Measurements from ENCODE around the gene PRUNE2.

Gene PRUNE2

DNA sequence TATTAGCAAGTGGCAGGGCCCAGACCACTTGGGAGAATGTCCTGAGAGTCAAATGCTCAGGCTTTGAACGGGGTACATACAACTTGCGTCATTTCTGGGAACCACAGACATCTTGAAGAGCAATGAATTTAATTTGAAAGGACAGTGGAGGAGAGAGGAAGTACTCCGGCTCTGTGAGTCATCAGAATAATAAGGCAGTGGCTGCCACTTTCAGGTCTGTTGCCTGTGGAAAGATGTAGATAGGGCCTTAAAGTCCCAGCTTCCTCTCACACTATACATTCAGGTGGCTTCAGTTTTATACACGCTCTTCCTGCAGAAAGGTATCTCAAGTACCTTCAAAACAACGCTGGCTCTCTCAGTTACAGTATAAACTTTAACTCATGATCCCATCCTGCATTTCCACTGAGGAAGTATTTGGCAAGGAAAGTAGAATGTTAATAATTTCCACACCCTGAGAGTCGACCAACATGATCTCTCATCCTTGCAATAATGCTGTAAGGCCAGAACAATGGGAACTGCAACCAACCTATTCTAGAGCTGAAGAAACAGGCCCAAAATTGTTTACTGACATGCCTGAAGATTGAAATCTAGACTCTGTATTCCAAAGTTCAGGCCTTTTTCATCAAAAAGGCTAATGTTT is 6.8 kb upstream of the PRUNE2 start:
- WGBS (ENCODE audit: insufficient coverage) = 6% methylated on average over 4 of the region's 6 CpGs
- peak; percentile 65 to 87 (median 78) for DNase-seq
- CTCF ChIA-PET = no interaction called here
- Histone ChIP-seq H3K27me3 (replicated peaks in 2 of 5; ENCODE audit: control insufficient read depth in 4 of 5, insufficient read depth in 5 of 5, low read length in 4 of 5) (peaks cover 0 to 23% (median 6%) of the 10 kb centered on the region in 5 experiments), H3K4me3 (ENCODE audit: control insufficient read depth in 1 of 7, extremely low read depth in 1 of 7, insufficient read depth in 4 of 7, low read depth in 2 of 7, low read length in 6 of 7) (no peak overlapping the region), H3K36me3 (ENCODE audit: control insufficient read depth in 4 of 4, insufficient read depth in 4 of 4, low read length in 3 of 4) (no peaks in the 10 kb centered on the region), H3K9me3 (ENCODE audit: control extremely low read depth in 1 of 5, control insufficient read depth in 4 of 5, insufficient read depth in 2 of 5, low read depth in 1 of 5, low read length in 4 of 5) (peaks cover 0 to 3% (median 0%) of the 10 kb centered on the region in 5 experiments), H3K4me1 (ENCODE audit: control extremely low read depth in 1 of 4, control insufficient read depth in 4 of 4, insufficient read depth in 4 of 4, low read length in 3 of 4) (peaks cover 0 to 10% (median 2%) of the 10 kb centered on the region in 4 experiments), H3K27ac (ENCODE audit: insufficient read depth in 1 of 2, low read depth in 1 of 2, low read length in 2 of 2, poor library complexity in 1 of 2, severe bottlenecking in 2 of 2) (no peak overlapping the region)
- POLR2A ChIA-PET = no interaction called here

DNA sequence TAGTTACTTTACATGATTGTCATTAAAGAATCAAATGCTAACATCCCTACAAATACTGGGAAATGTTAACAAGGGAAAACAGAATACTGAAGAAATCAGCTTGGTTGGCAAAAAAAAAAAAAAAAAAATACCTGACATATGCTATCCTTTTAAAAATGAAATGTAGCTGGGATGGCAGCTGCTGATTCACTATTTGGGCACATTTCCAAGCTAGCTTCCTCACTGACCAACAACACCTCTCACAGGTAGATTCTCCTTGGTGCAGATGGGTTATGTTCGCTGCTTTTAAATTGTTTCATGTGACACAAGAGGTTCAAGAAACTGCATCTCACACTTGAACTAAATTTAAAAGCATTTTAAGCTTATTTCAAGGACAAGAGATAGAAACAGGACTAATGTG is 6.1 kb upstream of the PRUNE2 start:
- H3K4me3 ChIP-seq (ENCODE audit: control insufficient read depth in 1 of 7, extremely low read depth in 1 of 7, insufficient read depth in 4 of 7, low read depth in 2 of 7, low read length in 6 of 7) = no peak overlapping the region
- CTCF ChIA-PET = no interaction called here
- H3K9me3 ChIP-seq (ENCODE audit: control extremely low read depth in 1 of 5, control insufficient read depth in 4 of 5, insufficient read depth in 2 of 5, low read depth in 1 of 5, low read length in 4 of 5) = peaks cover 0 to 3% (median 0%) of the 10 kb centered on the region in 5 experiments
- H3K27me3 ChIP-seq (replicated peaks in 2 of 5; ENCODE audit: control insufficient read depth in 4 of 5, insufficient read depth in 5 of 5, low read length in 4 of 5) = peaks cover 2 to 27% (median 9%) of the 10 kb centered on the region in 5 experiments
- no peak overlapping the region for H3K27ac ChIP-seq (ENCODE audit: insufficient read depth in 1 of 2, low read depth in 1 of 2, low read length in 2 of 2, poor library complexity in 1 of 2, severe bottlenecking in 2 of 2)
- no CpG with 5 or more reads among the region's 1 CpG for WGBS (ENCODE audit: insufficient coverage)
- POLR2A ChIA-PET = no interaction called here
- DNase-seq = no peak
- no peaks in the 10 kb centered on the region for H3K36me3 ChIP-seq (ENCODE audit: control insufficient read depth in 4 of 4, insufficient read depth in 4 of 4, low read length in 3 of 4)
- peaks cover 0 to 10% (median 2%) of the 10 kb centered on the region in 4 experiments for H3K4me1 ChIP-seq (ENCODE audit: control extremely low read depth in 1 of 4, control insufficient read depth in 4 of 4, insufficient read depth in 4 of 4, low read length in 3 of 4)

- DNase-seq = no peak
- WGBS (ENCODE audit: insufficient coverage) = 92% methylated on average over 3 of the region's 3 CpGs
- H3K36me3 ChIP-seq (ENCODE audit: control insufficient read depth in 4 of 4, insufficient read depth in 4 of 4, low read length in 3 of 4) = no peaks in the 10 kb centered on the region
- H3K27me3 ChIP-seq (replicated peaks in 2 of 5; ENCODE audit: control insufficient read depth in 4 of 5, insufficient read depth in 5 of 5, low read length in 4 of 5) = peaks cover 2 to 30% (median 10%) of the 10 kb centered on the region in 5 experiments
- peaks cover 0 to 15% (median 7%) of the 10 kb centered on the region in 4 experiments for H3K4me1 ChIP-seq (ENCODE audit: control extremely low read depth in 1 of 4, control insufficient read depth in 4 of 4, insufficient read depth in 4 of 4, low read length in 3 of 4)
- CTCF ChIA-PET = no interaction called here
- no peak overlapping the region for H3K27ac ChIP-seq (ENCODE audit: insufficient read depth in 1 of 2, low read depth in 1 of 2, low read length in 2 of 2, poor library complexity in 1 of 2, severe bottlenecking in 2 of 2)
- H3K4me3 ChIP-seq (ENCODE audit: control insufficient read depth in 1 of 7, extremely low read depth in 1 of 7, insufficient read depth in 4 of 7, low read depth in 2 of 7, low read length in 6 of 7) = no peak overlapping the region
- POLR2A ChIA-PET = interaction anchor here (0.6 kb wide), 1 partner anchor 9 kb away, joined by 3 read pairs; no protein-coding TSS in a partner anchor
- peaks cover 0 to 3% (median 0%) of the 10 kb centered on the region in 5 experiments for H3K9me3 ChIP-seq (ENCODE audit: control extremely low read depth in 1 of 5, control insufficient read depth in 4 of 5, insufficient read depth in 2 of 5, low read depth in 1 of 5, low read length in 4 of 5)
Measured at GRCh38 chr9:76910861-76911260, 4.9 kb upstream of the PRUNE2 start.

GRCh38 chr9:76906647-76906975 is 697 bp upstream of the PRUNE2 start:
- WGBS (ENCODE audit: insufficient coverage) = 40% methylated on average over 2 of the region's 5 CpGs
- H3K4me1 ChIP-seq (ENCODE audit: control extremely low read depth in 1 of 4, control insufficient read depth in 4 of 4, insufficient read depth in 4 of 4, low read length in 3 of 4) = peaks cover 0 to 13% (median 11%) of the 10 kb centered on the region in 4 experiments
- H3K36me3 ChIP-seq (ENCODE audit: control insufficient read depth in 4 of 4, insufficient read depth in 4 of 4, low read length in 3 of 4) = no peaks in the 10 kb centered on the region
- peaks cover 2 to 66% (median 26%) of the 10 kb centered on the region in 5 experiments for H3K27me3 ChIP-seq (replicated peaks in 2 of 5; ENCODE audit: control insufficient read depth in 4 of 5, insufficient read depth in 5 of 5, low read length in 4 of 5)
- CTCF ChIA-PET = no interaction called here
- peaks cover 0 to 3% (median 0%) of the 10 kb centered on the region in 5 experiments for H3K9me3 ChIP-seq (ENCODE audit: control extremely low read depth in 1 of 5, control insufficient read depth in 4 of 5, insufficient read depth in 2 of 5, low read depth in 1 of 5, low read length in 4 of 5)
- H3K4me3 ChIP-seq (ENCODE audit: control insufficient read depth in 1 of 7, extremely low read depth in 1 of 7, insufficient read depth in 4 of 7, low read depth in 2 of 7, low read length in 6 of 7) = peak overlapping the region in 1 of 7 experiments; percentile 52
- POLR2A ChIA-PET = no interaction called here
- DNase-seq = no peak
- no peak overlapping the region for H3K27ac ChIP-seq (ENCODE audit: insufficient read depth in 1 of 2, low read depth in 1 of 2, low read length in 2 of 2, poor library complexity in 1 of 2, severe bottlenecking in 2 of 2)

DNA sequence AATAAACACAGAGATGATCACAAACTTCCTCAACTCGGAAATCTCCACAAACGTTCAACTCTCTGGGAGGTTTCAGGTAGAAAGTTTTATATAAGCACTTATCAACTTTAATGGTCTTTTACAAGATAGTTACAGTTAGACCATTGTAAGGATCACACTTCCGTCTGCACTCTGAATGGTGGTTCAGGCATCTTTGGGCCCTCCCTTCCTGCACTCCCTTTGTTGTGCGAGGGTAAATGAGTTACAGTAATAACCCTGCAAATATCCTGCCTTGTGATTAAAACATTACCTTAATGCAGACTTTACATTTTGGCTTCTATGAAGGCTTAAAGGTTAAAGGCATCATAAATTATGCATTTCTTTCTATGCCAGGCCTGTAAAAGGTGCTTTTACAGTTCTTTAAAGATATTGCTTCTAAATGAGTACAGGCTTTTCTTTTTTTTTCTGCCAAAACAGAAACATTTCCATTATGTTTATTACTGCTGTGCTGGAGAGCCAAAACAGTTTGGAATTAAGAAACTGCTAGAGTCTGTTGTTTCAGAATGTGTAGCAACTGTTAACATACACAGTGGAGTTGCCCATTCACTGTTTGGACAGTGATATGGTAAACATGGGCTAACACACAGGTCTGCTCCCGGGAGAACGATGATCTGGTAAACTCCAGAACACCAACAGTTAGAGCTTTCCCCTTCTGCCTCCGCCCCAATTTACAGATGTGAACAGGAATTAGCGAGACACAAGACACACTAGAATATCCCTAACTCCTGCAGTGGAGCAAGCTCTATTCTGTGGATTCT is 1.1 kb downstream of the PRUNE2 start:
- Histone ChIP-seq H3K27ac (ENCODE audit: insufficient read depth in 1 of 2, low read depth in 1 of 2, low read length in 2 of 2, poor library complexity in 1 of 2, severe bottlenecking in 2 of 2) (no peak overlapping the region), H3K36me3 (ENCODE audit: control insufficient read depth in 4 of 4, insufficient read depth in 4 of 4, low read length in 3 of 4) (no peaks in the 10 kb centered on the region), H3K4me1 (ENCODE audit: control extremely low read depth in 1 of 4, control insufficient read depth in 4 of 4, insufficient read depth in 4 of 4, low read length in 3 of 4) (peaks cover 0 to 13% (median 11%) of the 10 kb centered on the region in 4 experiments), H3K4me3 (ENCODE audit: control insufficient read depth in 1 of 7, extremely low read depth in 1 of 7, insufficient read depth in 4 of 7, low read depth in 2 of 7, low read length in 6 of 7) (peak overlapping the region in 1 of 7 experiments; percentile 60), H3K27me3 (replicated peaks in 2 of 5; ENCODE audit: control insufficient read depth in 4 of 5, insufficient read depth in 5 of 5, low read length in 4 of 5) (peaks cover 2 to 81% (median 30%) of the 10 kb centered on the region in 5 experiments), H3K9me3 (ENCODE audit: control extremely low read depth in 1 of 5, control insufficient read depth in 4 of 5, insufficient read depth in 2 of 5, low read depth in 1 of 5, low read length in 4 of 5) (peaks cover 0 to 3% (median 0%) of the 10 kb centered on the region in 5 experiments)
- WGBS (ENCODE audit: insufficient coverage) = 86% methylated on average over 5 of the region's 8 CpGs
- no peak for DNase-seq
- POLR2A ChIA-PET = no interaction called here
- CTCF ChIA-PET = no interaction called here

DNA sequence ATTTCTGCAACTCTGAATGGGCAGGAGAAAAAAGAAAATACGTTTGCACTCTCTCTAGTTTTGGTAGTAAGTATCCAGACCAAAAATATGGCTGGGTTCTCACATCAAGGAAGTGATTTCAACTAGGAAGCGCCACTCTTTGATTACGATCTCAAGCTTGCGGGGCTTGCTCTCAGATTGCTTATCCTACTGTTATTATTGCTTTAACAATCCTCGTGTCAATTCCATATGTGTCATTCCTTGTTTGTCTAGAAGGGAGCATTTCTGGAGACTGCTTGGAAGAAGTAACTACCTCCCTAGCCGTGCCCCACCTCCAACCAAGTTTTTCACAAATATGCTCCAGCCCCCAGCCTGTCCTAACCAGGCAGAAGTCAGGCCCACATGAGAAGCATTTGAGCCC is 3.5 kb downstream of the PRUNE2 start:
- Histone ChIP-seq H3K27me3 (replicated peaks in 2 of 5; ENCODE audit: control insufficient read depth in 4 of 5, insufficient read depth in 5 of 5, low read length in 4 of 5) (peaks cover 0 to 78% (median 29%) of the 10 kb centered on the region in 5 experiments), H3K36me3 (ENCODE audit: control insufficient read depth in 4 of 4, insufficient read depth in 4 of 4, low read length in 3 of 4) (no peaks in the 10 kb centered on the region), H3K9me3 (ENCODE audit: control extremely low read depth in 1 of 5, control insufficient read depth in 4 of 5, insufficient read depth in 2 of 5, low read depth in 1 of 5, low read length in 4 of 5) (no peaks in the 10 kb centered on the region), H3K27ac (ENCODE audit: insufficient read depth in 1 of 2, low read depth in 1 of 2, low read length in 2 of 2, poor library complexity in 1 of 2, severe bottlenecking in 2 of 2) (no peak overlapping the region), H3K4me1 (ENCODE audit: control extremely low read depth in 1 of 4, control insufficient read depth in 4 of 4, insufficient read depth in 4 of 4, low read length in 3 of 4) (peaks cover 0 to 13% (median 11%) of the 10 kb centered on the region in 4 experiments), H3K4me3 (ENCODE audit: control insufficient read depth in 1 of 7, extremely low read depth in 1 of 7, insufficient read depth in 4 of 7, low read depth in 2 of 7, low read length in 6 of 7) (no peak overlapping the region)
- DNase-seq = no peak
- WGBS (ENCODE audit: insufficient coverage) = 47% methylated on average over 6 of the region's 6 CpGs
- POLR2A ChIA-PET = no interaction called here
- CTCF ChIA-PET = no interaction called here

DNA sequence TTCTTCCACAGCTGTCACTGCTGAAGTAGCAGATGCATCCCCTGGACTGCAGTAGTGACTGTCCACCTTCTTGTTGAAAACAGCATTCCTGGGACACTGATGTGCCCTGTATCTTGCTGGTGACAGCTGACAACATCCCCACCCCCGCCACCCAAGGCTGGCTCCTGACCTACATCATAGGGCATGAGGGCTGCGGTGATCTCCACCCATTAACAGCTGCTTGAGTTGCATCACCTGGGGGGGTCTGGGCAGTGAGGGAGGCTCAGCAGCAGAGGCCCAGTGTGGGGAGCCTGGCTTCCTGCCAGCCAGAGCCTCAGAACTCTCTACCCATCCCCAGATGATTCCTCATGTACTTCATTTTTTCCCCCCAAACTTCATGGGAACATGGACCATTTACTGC is 4.1 kb downstream of the PRUNE2 start:
- WGBS (ENCODE audit: insufficient coverage) = 86% methylated on average over 2 of the region's 2 CpGs
- ChIA-PET CTCF (no interaction called here), POLR2A (interaction anchor here (0.7 kb wide), 1 partner anchor 9 kb away, joined by 3 read pairs; no protein-coding TSS in a partner anchor)

More for the DNA sequence above, 4.1 kb downstream of the PRUNE2 start:
- H3K9me3 ChIP-seq (ENCODE audit: control extremely low read depth in 1 of 5, control insufficient read depth in 4 of 5, insufficient read depth in 2 of 5, low read depth in 1 of 5, low read length in 4 of 5) = no peaks in the 10 kb centered on the region
- H3K27me3 ChIP-seq (replicated peaks in 2 of 5; ENCODE audit: control insufficient read depth in 4 of 5, insufficient read depth in 5 of 5, low read length in 4 of 5) = peaks cover 0 to 72% (median 27%) of the 10 kb centered on the region in 5 experiments
- no peak overlapping the region for H3K27ac ChIP-seq (ENCODE audit: insufficient read depth in 1 of 2, low read depth in 1 of 2, low read length in 2 of 2, poor library complexity in 1 of 2, severe bottlenecking in 2 of 2)
- peaks cover 0 to 13% (median 11%) of the 10 kb centered on the region in 4 experiments for H3K4me1 ChIP-seq (ENCODE audit: control extremely low read depth in 1 of 4, control insufficient read depth in 4 of 4, insufficient read depth in 4 of 4, low read length in 3 of 4)
- H3K36me3 ChIP-seq (ENCODE audit: control insufficient read depth in 4 of 4, insufficient read depth in 4 of 4, low read length in 3 of 4) = no peaks in the 10 kb centered on the region
- DNase-seq = no peak
- no peak overlapping the region for H3K4me3 ChIP-seq (ENCODE audit: control insufficient read depth in 1 of 7, extremely low read depth in 1 of 7, insufficient read depth in 4 of 7, low read depth in 2 of 7, low read length in 6 of 7)

All from common myeloid progenitor, CD34-positive (primary cell).